Activated naive CD4-positive, alpha-beta T cell treated with anti-CD3 and anti-CD28 coated beads for 36 hours (primary cell): ENCODE data around the gene ARPC4. TPM values are rescaled to one million over a fixed set of nuclear protein-coding genes. Genes with fewer than 3 reads are reported as not detected.

Source experiments
- CTCF ChIA-PET: fragments of 350-600 bp; sonication (Branson Sonifier 250); formaldehyde crosslinking; loops from one replicate; lab custom pipeline; 2021; ENCODE audit warnings: antibody characterized with exemption; lab: Charles Lee
- DNase-seq: peaks from one replicate; pipeline ENCODE4 v3.0.0-alpha.2; 2020
- H3K27ac Mint-ChIP-seq: one replicate; pipeline ENCODE4 v1.8.0; 2021; ENCODE audit warnings: mild to moderate bottlenecking, mixed read lengths
- H3K27me3 Mint-ChIP-seq: one replicate; pipeline ENCODE4 v1.8.0; 2021; ENCODE audit warnings: low read depth, mixed read lengths
- H3K36me3 Mint-ChIP-seq: one replicate; pipeline ENCODE4 v1.8.0; 2021; ENCODE audit warnings: low read depth, mixed read lengths
- H3K4me1 Mint-ChIP-seq: one replicate; pipeline ENCODE4 v1.8.0; 2021; ENCODE audit warnings: low read depth, mixed read lengths
- H3K4me3 Mint-ChIP-seq: one replicate; pipeline ENCODE4 v1.8.0; 2021; ENCODE audit warnings: mild to moderate bottlenecking, moderate library complexity, mixed read lengths
- H3K9me3 Mint-ChIP-seq: one replicate; pipeline ENCODE4 v1.8.0; 2021; ENCODE audit warnings: mixed read lengths
- intact Hi-C: fragments of 100-400 bp; cut with micrococcal nuclease; formaldehyde crosslinking; loops from one replicate; pipeline ENCODE4 v1.15.1; 2023
- total RNA-seq, 2 experiments: library from RNA; stranded (reverse); gene quantifications; one replicate each; pipeline ENCODE4 v1.2.3, GENCODE V29; 2021

ARPC4 gene
- total RNA-seq, 2 experiments from 2014 or later, result 141 to 144 TPM

DNA sequence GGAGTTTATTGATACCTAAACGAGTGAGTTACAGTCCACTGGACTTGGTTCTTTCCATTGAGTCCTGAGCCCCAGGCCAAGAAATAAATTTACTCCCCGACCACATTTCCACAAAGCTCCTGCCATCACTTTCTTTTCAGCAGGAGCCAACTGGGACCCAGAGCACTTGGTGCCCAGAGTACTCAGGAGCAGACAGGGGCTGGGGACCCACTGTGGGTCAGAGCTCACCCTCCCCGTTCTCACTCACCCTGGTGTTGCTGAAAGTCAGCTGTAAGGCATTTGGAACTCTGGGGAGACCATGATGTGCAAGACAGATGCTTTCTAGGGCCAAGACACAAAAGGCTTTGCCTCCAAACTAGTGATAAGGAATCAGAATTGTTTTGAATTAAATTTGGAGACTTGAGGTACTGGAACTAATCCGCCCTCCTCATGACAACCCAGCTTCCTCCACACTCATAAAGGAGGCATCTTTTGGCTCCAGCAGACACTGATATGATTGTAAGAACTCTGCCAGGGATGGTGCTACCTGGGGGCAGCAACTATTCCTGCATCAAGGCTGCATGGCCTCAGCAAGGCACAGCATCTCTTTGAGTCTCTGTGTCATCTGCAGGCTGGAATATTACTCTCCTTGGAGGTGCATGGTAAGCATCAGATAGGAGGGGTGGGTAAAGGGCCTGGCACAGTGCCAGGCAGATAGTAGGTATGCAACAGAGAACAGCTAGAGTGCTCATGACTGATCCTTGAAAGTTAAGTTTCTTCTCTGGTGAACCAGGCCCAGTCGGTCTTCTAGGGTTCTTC, 15.8 kb upstream of the ARPC4 start:
- Mint-ChIP-seq H3K9me3 (no peaks in the 10 kb centered on the region), H3K4me1 (peaks cover 52% of the 10 kb centered on the region), H3K4me3 (peak overlapping the region; percentile 11), H3K27ac (peak overlapping the region; percentile 91), H3K36me3 (peaks cover 13% of the 10 kb centered on the region), H3K27me3 (no peaks in the 10 kb centered on the region)
- DNase-seq, result peak; percentile 40
- CTCF ChIA-PET, result interaction anchor here (0.6 to 2.4 kb wide), 7 partner anchors 8 to 356 kb away, joined by 3 to 7 read pairs (median 4); partner anchors contain the start of genes CAMK1 and OGG1
- intact Hi-C loops, result no loop called here

DNA sequence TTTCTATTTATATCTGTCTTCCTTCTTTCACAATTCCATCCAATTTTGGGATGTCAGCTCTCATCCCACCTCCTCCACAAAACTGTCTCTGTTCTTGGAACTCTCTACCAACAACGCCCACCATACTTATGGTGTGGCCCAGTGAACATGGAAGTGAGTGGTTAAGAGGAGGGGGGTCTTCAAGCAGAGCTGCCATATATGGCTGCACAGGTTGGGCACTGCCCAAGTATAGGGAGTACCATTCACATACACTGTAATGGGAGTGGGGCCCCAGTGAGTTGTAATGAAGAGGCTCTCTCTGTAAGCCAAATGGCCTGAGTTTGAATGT, 15.2 kb upstream of the ARPC4 start:
- Mint-ChIP-seq H3K9me3 (no peaks in the 10 kb centered on the region), H3K27ac (peak overlapping the region; percentile 91), H3K36me3 (peaks cover 14% of the 10 kb centered on the region), H3K4me1 (peaks cover 52% of the 10 kb centered on the region), H3K27me3 (no peaks in the 10 kb centered on the region), H3K4me3 (peak overlapping the region; percentile 11)
- DNase-seq, result peak; percentile 44
- CTCF ChIA-PET, result interaction anchor here (1.0 to 2.4 kb wide), 5 partner anchors 8 to 28 kb away, joined by 3 to 7 read pairs (median 6); partner anchors contain the start of genes ARPC4, CAMK1, OGG1 and TADA3
- intact Hi-C loops, result loop anchor here (1.0 to 2.0 kb wide), 8 partner anchors 8 to 423 kb away; partner anchors contain the start of genes BRPF1, CAMK1, JAGN1 and TADA3

DNA sequence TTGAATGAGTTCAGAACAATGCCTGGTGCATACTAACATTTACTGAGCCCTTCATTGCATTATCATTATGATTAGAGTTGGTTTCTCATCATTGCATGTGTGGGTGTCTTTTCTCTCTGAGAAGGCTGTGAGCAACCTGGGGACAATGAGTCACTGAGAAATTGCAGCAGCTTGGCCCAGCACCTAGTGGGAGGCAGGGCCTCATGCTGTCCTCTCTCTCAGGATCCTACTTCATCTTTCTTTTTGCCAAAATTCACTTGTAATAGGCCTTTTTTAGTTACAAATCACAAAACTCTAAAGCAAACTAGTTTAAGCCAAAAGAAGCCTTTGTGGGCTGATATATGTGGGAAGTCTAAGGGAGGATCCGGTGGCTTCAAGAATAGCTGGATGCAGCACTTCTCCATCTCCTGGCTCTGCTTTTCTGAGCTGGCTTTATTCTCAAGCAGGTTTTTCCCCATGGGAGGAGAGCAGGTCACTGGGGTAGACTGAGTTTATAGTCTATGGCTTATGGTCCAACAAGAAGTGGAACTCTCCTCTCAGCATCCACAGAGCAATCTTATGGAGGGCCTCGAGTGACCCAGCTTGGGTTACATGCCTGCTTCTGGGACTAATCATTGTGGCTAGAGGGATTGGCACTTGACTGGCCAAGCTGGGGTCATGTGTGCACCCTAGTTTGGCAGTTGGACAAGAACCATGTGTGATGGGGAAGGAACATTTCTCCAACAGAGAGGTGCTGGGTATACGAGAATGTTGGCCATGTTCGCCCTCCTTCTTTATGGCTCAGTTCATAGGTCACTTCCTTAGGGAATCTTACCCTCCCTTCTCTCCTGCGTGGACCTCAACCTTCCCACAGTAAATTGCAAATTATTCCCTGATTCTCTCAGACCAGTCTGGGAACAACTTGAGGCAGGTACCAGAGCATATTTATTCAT, 14.5 kb upstream of the ARPC4 start:
- H3K4me3 Mint-ChIP-seq, result peak overlapping the region; percentile 27
- H3K27me3 Mint-ChIP-seq, result no peaks in the 10 kb centered on the region
- peak overlapping the region; percentile 91 for H3K27ac Mint-ChIP-seq
- intact Hi-C loops, result loop anchor here (1.0 to 2.0 kb wide), 8 partner anchors 9 to 424 kb away; partner anchors contain the start of genes BRPF1, CAMK1, JAGN1 and TADA3
- peaks cover 17% of the 10 kb centered on the region for H3K36me3 Mint-ChIP-seq
- CTCF ChIA-PET, result interaction anchor here (0.6 to 2.4 kb wide), 9 partner anchors 8 to 562 kb away, joined by 3 to 7 read pairs (median 4); partner anchors contain the start of genes ARPC4, CAMK1, OGG1 and TADA3
- H3K4me1 Mint-ChIP-seq, result peaks cover 56% of the 10 kb centered on the region
- no peaks in the 10 kb centered on the region for H3K9me3 Mint-ChIP-seq
- peak; percentile 86 for DNase-seq

DNA sequence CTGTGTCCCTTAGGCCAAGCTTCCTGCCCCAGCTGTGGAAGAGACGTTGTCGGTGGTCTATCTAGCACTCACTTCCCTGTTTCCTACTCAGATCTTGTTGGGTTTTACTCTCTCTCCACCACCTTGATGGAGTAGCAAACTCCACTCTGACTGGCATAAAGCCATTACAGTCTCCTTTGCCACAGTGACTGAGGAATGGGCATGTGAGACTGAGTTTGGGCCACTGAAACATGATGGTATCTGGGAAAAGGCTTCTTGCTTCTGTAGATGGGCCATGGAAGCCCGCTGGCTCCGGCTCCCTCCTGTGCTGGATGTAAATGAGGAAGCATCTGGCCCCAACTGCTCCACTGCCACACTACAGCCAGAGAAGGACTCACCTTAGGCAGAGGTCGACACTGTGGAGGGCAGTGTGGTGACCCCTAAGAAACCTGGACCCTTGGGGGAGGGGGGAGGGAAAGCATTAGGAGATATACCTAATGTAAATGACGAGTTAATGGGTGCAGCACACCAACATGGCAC, 13.7 kb upstream of the ARPC4 start:
- H3K4me3 Mint-ChIP-seq, result no peak overlapping the region
- H3K4me1 Mint-ChIP-seq, result peaks cover 56% of the 10 kb centered on the region
- intact Hi-C loops, result loop anchor here (2.0 kb wide), 1 partner anchor 414 kb away; no protein-coding TSS in a partner anchor
- no peak for DNase-seq
- H3K27me3 Mint-ChIP-seq, result no peaks in the 10 kb centered on the region
- H3K27ac Mint-ChIP-seq, result peak overlapping the region; percentile 91
- CTCF ChIA-PET, result interaction anchor here (0.9 to 1.8 kb wide), 2 partner anchors 9 to 276 kb away, joined by 4 to 6 read pairs; no protein-coding TSS in a partner anchor
- H3K36me3 Mint-ChIP-seq, result peaks cover 23% of the 10 kb centered on the region
- H3K9me3 Mint-ChIP-seq, result no peaks in the 10 kb centered on the region

DNA sequence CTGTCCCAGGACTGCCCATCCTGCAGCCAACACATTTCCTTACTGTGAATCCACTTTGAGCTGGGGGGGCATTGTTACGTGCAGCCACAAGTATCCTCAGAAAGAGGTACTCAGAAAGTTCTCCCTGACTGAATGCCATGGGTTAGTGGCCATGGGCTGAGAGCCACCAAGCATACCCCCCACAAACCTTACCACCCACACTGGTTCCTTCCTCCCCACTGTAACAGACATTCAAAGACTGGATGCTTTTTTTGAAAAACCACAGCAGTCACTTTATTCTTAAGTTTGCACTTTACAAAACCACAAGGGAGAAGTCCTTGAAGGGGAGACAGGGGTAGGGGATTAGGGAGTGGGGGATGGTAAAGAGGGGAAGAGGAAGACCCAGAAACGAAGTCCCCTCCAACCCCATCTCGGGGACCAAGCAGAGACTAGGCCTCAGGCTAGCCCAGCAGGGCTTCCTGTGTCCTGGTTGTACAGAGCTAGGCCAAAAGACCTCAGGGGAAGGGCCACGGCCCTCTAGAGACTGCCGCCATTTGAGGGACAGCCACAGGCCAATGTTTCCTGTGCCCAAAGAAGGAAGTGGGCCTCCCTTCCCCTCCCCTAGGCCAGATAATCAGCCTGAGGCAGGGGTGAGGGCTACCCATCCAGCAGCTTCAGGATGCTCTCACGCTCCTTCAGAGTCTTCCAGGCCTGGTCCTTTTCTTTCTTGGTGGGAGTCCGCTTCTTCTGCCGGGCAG, 13.0 kb upstream of the ARPC4 start:
- peak; percentile 47 for DNase-seq
- CTCF ChIA-PET, result interaction anchor here (0.7 to 1.5 kb wide), 3 partner anchors 11 to 275 kb away, joined by 3 to 7 read pairs (median 4); no protein-coding TSS in a partner anchor
- Mint-ChIP-seq H3K27me3 (no peaks in the 10 kb centered on the region), H3K27ac (peak overlapping the region; percentile 91), H3K9me3 (no peaks in the 10 kb centered on the region), H3K4me3 (no peak overlapping the region), H3K4me1 (peaks cover 56% of the 10 kb centered on the region), H3K36me3 (peaks cover 26% of the 10 kb centered on the region)
- intact Hi-C loops, result loop anchor here (2.0 kb wide), 1 partner anchor 413 kb away; no protein-coding TSS in a partner anchor

DNA sequence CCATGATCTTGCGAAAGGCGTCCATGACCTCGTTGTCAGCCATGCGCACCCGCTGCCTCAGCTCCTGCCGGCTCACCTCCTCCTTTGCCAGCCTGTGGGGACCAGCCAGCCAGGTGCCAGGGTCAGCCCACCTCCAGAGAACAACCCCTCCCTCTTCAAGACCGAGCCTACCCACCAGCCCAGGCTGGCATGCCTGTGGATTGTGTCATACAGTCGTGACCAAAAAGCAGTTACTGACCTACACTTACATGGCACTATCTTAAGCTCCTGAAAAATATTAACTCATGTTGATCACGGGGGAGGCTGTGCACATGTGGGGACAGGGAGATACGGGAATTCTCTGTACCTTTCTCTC, 12.4 kb upstream of the ARPC4 start:
- peaks cover 30% of the 10 kb centered on the region for H3K36me3 Mint-ChIP-seq
- H3K4me3 Mint-ChIP-seq, result no peak overlapping the region
- no peaks in the 10 kb centered on the region for H3K9me3 Mint-ChIP-seq
- peaks cover 56% of the 10 kb centered on the region for H3K4me1 Mint-ChIP-seq
- DNase-seq, result no peak
- intact Hi-C loops, result no loop called here
- H3K27ac Mint-ChIP-seq, result peak overlapping the region; percentile 91
- H3K27me3 Mint-ChIP-seq, result no peaks in the 10 kb centered on the region
- CTCF ChIA-PET, result interaction anchor here (1.0 to 1.5 kb wide), 3 partner anchors 11 to 152 kb away, joined by 3 to 7 read pairs (median 4); partner anchors contain the start of gene ARPC4

DNA sequence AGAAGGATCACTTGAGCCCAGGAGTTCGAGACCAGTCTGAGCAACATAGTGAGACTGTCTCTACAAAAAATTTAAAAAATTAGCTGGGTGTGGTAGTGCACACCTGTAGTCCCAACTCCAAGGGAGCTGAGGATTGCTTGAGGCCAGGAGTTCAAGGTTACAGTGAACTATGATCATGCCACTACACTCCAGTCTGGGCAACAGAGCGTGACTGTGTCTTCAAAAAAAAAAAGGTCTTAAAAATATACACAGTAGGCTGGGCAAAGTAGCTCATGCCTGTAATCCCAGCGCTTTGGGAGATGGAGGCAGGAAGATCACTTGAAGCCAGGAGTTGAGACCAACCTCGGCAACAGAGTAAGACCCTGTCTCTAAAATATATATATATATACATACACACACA, 12.0 kb upstream of the ARPC4 start:
- H3K4me3 Mint-ChIP-seq, result no peak overlapping the region
- peaks cover 33% of the 10 kb centered on the region for H3K36me3 Mint-ChIP-seq
- intact Hi-C loops, result no loop called here
- no peaks in the 10 kb centered on the region for H3K9me3 Mint-ChIP-seq
- CTCF ChIA-PET, result interaction anchor here (1.0 to 1.5 kb wide), 3 partner anchors 10 to 152 kb away, joined by 3 to 7 read pairs (median 4); partner anchors contain the start of gene ARPC4
- H3K4me1 Mint-ChIP-seq, result peaks cover 56% of the 10 kb centered on the region
- peak overlapping the region; percentile 91 for H3K27ac Mint-ChIP-seq
- no peak for DNase-seq
- no peaks in the 10 kb centered on the region for H3K27me3 Mint-ChIP-seq

DNA sequence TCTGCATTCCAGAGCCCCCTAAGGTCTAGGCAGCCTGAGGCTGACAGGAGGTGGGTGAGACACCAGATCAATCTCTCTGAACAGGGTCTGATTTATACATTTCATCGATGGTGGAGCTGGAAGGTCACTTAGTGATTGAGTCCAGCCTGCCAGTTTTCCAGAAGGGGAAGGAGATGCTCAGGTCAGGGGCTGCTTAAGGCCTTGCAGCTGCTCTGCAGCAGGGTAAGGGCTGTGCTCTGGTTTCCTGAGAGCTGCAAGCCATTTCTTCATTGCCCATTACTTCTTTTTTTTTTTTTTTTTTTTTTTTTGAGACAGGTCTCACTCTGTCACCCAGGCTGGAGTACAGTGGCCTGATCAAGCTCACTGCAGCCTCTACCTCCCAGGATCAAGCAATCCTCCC, 11.3 kb upstream of the ARPC4 start:
- no peak for DNase-seq
- Mint-ChIP-seq H3K27ac (no peak overlapping the region), H3K27me3 (no peaks in the 10 kb centered on the region), H3K4me1 (peaks cover 57% of the 10 kb centered on the region), H3K4me3 (no peak overlapping the region), H3K9me3 (no peaks in the 10 kb centered on the region), H3K36me3 (peaks cover 38% of the 10 kb centered on the region)
- CTCF ChIA-PET, result interaction anchor here (0.6 to 1.2 kb wide), 4 partner anchors 10 to 57 kb away, joined by 3 to 5 read pairs (median 3); partner anchors contain the start of gene ARPC4
- intact Hi-C loops, result no loop called here

DNA sequence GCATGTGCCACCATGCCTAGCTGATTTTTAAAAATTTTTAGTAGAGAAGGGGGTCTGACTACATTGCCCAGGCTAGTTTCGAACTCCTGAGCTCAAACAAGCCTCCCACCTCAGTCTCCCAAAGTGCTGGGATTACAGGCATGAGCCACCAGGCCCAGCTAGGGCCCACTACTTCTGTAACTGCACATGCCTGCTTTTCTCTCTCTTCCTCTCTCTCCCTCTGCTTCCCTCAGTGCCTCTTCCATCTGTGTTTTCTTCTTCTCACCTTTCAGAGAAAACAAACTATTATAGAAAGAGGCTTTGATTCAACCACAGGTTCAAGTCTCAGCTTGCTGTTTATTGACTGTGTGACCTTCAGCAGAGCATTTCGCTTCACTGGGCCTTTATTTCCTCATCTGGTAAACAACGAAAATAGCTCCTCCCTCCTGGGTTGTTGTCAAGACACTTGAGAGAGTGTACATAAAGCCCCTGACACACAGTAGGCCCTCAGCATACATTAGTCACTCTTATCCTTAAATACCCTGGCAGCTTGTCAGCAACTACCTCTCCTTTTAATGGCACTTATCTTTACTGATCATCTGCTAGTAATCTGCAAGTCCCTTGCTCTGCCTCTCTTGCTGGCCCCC, 10.8 kb upstream of the ARPC4 start:
- Mint-ChIP-seq H3K27me3 (no peaks in the 10 kb centered on the region), H3K9me3 (no peaks in the 10 kb centered on the region), H3K27ac (no peak overlapping the region), H3K4me1 (peaks cover 56% of the 10 kb centered on the region), H3K4me3 (no peak overlapping the region), H3K36me3 (peaks cover 42% of the 10 kb centered on the region)
- no peak for DNase-seq
- CTCF ChIA-PET, result interaction anchor here (0.7 to 1.2 kb wide), 3 partner anchors 9 to 36 kb away, joined by 3 read pairs; no protein-coding TSS in a partner anchor
- intact Hi-C loops, result loop anchor here (2.0 kb wide), 1 partner anchor 149 kb away; no protein-coding TSS in a partner anchor

DNA sequence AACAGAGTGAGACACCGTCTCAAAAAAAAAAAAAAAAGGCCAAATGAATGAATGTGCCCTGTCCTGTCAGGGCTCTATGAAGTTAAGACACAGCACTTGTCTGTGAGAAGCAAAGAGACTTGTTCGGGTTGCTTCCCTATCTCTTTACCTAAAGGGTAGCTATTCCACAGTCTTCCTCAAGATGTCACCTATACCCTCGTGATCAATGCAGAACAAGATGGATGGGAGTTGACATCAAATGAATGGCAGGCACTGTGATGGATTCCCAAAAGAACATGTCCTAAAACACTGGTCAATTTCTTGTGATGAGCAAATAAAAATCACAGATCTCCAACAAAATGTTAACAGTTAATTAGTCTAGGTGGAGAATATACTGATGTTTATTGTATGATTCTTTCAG, 10.1 kb upstream of the ARPC4 start:
- Mint-ChIP-seq H3K4me3 (no peak overlapping the region), H3K27me3 (no peaks in the 10 kb centered on the region), H3K9me3 (no peaks in the 10 kb centered on the region), H3K36me3 (peaks cover 46% of the 10 kb centered on the region), H3K4me1 (peaks cover 56% of the 10 kb centered on the region), H3K27ac (no peak overlapping the region)
- CTCF ChIA-PET, result interaction anchor here (0.7 to 1.1 kb wide), 2 partner anchors 14 to 302 kb away, joined by 3 read pairs; no protein-coding TSS in a partner anchor
- DNase-seq, result no peak
- intact Hi-C loops, result loop anchor here (2.0 kb wide), 1 partner anchor 148 kb away; no protein-coding TSS in a partner anchor
